OCI-LY1 (cell line): Measurements from ENCODE around the gene TBC1D8.

Source experiments
- EZH2 ChIP-seq: fragments of 200-600 bp; sonication (generic), shearing (Covaris generic); IDR thresholded peaks from 2 replicates; pipeline ENCODE4 v1.8.0; 2017; ENCODE audit warnings: borderline replicate concordance, mixed run types, mild to moderate bottlenecking, antibody characterized with exemption, low read length, moderate library complexity, mixed read lengths
- TF ChIP-seq, protein P1 (sequence below): fragments of 200-600 bp; sonication (generic), shearing (Covaris generic); IDR thresholded peaks from 2 replicates; pipeline ENCODE4 v1.5.1; 2017; ENCODE audit warnings: mild to moderate bottlenecking, antibody characterized with exemption, low read length, moderate library complexity, mixed read lengths

DNA sequence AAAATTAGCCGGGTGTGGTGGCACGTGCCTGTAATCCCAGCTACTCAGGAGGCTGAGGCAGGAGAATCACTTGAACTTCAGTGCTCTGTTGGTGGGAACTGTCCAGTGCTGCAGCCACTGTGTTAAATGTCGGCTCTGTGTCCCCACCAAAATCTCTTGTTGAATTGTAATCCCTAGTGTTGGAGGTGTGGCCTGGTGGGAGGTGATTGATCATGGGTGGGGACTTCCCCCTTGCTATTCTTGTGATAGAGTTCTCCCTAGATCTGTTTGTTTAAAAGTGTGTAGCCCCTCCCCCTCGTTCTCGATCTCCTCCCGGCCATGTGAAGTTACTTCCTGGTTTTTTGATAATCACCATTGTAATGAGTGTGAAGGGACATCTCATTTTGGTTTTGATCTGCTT, 158.9 kb downstream of the TBC1D8 start:
- TF ChIP-seq, protein P1, sequence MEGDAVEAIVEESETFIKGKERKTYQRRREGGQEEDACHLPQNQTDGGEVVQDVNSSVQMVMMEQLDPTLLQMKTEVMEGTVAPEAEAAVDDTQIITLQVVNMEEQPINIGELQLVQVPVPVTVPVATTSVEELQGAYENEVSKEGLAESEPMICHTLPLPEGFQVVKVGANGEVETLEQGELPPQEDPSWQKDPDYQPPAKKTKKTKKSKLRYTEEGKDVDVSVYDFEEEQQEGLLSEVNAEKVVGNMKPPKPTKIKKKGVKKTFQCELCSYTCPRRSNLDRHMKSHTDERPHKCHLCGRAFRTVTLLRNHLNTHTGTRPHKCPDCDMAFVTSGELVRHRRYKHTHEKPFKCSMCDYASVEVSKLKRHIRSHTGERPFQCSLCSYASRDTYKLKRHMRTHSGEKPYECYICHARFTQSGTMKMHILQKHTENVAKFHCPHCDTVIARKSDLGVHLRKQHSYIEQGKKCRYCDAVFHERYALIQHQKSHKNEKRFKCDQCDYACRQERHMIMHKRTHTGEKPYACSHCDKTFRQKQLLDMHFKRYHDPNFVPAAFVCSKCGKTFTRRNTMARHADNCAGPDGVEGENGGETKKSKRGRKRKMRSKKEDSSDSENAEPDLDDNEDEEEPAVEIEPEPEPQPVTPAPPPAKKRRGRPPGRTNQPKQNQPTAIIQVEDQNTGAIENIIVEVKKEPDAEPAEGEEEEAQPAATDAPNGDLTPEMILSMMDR = no peak
- TF ChIP-seq EZH2 = no peak
